ENCODE data around the gene TBC1D10B.
A peak's percentile ranks its signal among the peaks of the same experiment; 100 is the strongest.

The TBC1D10B gene, protein sequence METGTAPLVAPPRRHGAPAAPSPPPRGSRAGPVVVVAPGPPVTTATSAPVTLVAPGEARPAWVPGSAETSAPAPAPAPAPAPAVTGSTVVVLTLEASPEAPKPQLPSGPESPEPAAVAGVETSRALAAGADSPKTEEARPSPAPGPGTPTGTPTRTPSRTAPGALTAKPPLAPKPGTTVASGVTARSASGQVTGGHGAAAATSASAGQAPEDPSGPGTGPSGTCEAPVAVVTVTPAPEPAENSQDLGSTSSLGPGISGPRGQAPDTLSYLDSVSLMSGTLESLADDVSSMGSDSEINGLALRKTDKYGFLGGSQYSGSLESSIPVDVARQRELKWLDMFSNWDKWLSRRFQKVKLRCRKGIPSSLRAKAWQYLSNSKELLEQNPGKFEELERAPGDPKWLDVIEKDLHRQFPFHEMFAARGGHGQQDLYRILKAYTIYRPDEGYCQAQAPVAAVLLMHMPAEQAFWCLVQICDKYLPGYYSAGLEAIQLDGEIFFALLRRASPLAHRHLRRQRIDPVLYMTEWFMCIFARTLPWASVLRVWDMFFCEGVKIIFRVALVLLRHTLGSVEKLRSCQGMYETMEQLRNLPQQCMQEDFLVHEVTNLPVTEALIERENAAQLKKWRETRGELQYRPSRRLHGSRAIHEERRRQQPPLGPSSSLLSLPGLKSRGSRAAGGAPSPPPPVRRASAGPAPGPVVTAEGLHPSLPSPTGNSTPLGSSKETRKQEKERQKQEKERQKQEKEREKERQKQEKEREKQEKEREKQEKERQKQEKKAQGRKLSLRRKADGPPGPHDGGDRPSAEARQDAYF

DNA sequence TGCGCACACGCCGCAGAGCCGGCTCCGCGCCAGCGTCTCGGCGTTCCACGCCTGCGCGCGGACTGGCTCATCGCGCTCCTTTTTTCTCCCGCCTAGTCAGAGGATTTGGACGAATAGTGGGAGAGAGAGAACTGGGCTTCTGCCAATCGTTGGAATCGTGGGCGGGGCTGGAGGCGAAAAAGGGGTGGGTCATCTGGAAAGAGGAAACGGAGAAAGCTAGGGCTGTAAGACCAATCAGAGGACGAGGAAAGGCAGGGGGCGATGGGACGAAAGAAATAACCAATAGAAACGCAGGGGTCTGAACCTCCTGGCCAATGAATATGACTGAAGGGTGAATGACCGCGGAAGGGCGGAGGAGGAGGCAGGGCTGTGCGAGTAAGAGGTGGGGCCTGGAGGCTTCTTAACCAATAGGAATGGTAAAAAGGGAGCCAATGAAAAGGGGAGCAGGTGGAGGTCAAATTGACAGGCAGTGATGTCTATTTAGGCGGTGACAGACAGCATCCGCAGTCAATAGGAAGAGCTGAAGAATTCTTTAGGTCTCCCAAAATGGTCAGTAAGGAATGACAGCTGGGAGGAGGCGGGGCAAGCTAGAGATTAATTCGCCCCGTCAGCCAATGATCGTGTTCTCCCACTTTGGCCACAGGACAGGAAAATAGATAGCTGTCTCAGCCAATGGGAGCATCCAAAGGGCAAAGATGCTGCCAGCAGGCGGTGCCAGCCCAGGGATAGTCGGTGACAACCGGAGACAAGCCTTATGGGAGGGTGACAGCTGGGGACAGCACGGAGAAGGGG is at the start of gene TBC1D10B:
Gene TBC1D10B (minus strand): TSS at position 39 of the 792 bp plus-strand sequence. CDS start 311 bp downstream, outside the sequence.
- H3K27me3 ChIP-seq (ENCODE audit: control insufficient read depth, insufficient read depth, low read length): no peaks in the 10 kb centered on the region
- H3K9me3 ChIP-seq (ENCODE audit: control insufficient read depth, insufficient read depth, low read length): no peaks in the 10 kb centered on the region
- peak within 1 kb of the TSS; percentile 79 for H3K4me3 ChIP-seq (ENCODE audit: low read depth, low read length)
- H3K9ac ChIP-seq (ENCODE audit: low read depth, low read length): no peak within 1 kb of the TSS
- H3K36me3 ChIP-seq (ENCODE audit: control insufficient read depth, insufficient read depth, low read length): no peaks in the 10 kb centered on the region
- no peaks in the 10 kb centered on the region for H3K4me1 ChIP-seq (ENCODE audit: control insufficient read depth, insufficient read depth, low read length)

DNA sequence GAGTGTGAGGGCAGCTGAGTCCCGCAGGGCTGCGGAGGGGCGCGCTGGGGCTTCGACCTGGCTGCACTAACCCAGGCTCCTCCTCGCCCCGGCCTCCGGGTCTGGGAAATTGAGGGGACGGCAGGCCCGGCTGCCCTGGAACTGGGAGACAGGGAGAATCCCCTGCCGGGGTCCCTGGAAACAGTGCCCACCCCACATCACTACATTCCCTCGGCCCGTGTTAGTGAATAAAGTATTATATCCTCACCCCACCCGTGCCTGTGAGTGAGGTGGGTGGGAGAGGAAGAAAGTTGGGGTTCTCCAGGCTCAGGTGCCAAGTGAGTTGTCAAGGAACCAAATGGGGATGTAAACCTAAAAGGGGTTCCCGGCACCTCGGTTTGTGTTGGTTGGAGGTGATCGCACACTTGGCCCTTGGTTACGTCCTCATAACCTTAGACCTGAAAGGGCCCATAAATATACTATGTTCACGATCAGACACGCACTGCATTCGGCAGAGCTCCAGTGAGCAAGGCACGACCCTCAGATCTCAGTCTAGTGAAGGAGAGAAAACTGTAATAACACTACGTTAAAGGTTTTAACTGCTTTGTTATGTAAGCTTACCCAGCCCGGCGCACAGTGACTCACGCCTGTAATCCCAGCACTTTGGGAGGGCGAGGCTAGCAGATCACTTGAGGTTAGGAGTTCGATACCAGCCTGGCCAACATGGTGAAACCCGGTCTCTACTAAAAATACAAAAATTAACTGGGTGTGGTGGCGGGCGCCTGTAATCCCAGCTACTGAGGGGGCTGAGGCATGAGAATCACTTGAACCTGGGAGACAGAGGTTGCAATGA is 48.3 kb upstream of the TBC1D10B start:
- Histone ChIP-seq H3K9me3 (ENCODE audit: control insufficient read depth, insufficient read depth, low read length) (no peaks in the 10 kb centered on the region), H3K4me1 (ENCODE audit: control insufficient read depth, insufficient read depth, low read length) (peaks cover 4% of the 10 kb centered on the region), H3K4me3 (ENCODE audit: low read depth, low read length) (peak overlapping the region; percentile 58), H3K9ac (ENCODE audit: low read depth, low read length) (peak overlapping the region; percentile 49), H3K36me3 (ENCODE audit: control insufficient read depth, insufficient read depth, low read length) (peaks cover 7% of the 10 kb centered on the region), H3K27me3 (ENCODE audit: control insufficient read depth, insufficient read depth, low read length) (no peaks in the 10 kb centered on the region)

DNA sequence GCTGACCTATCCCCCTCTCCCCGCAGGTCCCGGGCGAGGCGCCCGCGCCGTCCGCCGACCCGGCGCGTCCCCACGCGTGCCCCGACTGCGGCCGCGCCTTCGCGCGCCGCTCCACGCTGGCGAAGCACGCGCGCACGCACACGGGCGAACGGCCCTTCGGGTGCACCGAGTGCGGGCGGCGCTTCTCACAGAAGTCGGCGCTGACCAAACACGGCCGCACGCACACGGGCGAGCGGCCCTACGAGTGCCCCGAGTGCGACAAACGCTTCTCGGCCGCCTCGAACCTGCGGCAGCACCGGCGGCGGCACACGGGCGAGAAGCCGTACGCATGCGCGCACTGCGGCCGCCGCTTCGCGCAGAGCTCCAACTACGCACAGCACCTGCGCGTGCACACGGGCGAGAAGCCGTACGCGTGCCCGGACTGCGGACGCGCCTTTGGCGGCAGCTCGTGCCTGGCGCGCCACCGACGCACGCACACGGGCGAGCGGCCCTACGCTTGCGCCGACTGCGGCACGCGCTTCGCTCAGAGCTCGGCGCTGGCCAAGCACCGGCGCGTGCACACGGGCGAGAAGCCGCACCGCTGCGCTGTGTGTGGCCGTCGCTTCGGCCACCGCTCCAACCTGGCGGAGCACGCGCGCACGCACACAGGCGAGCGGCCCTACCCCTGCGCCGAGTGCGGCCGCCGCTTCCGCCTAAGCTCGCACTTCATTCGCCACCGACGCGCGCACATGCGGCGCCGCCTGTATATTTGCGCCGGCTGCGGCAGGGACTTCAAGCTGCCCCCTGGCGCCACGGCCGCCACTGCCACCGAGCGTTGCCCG is 47.4 kb upstream of the TBC1D10B start:
- Histone ChIP-seq H3K9me3 (ENCODE audit: control insufficient read depth, insufficient read depth, low read length) (no peaks in the 10 kb centered on the region), H3K27me3 (ENCODE audit: control insufficient read depth, insufficient read depth, low read length) (no peaks in the 10 kb centered on the region), H3K4me1 (ENCODE audit: control insufficient read depth, insufficient read depth, low read length) (peaks cover 4% of the 10 kb centered on the region), H3K4me3 (ENCODE audit: low read depth, low read length) (peak overlapping the region; percentile 58), H3K9ac (ENCODE audit: low read depth, low read length) (peak overlapping the region; percentile 49), H3K36me3 (ENCODE audit: control insufficient read depth, insufficient read depth, low read length) (peaks cover 4% of the 10 kb centered on the region)

DNA sequence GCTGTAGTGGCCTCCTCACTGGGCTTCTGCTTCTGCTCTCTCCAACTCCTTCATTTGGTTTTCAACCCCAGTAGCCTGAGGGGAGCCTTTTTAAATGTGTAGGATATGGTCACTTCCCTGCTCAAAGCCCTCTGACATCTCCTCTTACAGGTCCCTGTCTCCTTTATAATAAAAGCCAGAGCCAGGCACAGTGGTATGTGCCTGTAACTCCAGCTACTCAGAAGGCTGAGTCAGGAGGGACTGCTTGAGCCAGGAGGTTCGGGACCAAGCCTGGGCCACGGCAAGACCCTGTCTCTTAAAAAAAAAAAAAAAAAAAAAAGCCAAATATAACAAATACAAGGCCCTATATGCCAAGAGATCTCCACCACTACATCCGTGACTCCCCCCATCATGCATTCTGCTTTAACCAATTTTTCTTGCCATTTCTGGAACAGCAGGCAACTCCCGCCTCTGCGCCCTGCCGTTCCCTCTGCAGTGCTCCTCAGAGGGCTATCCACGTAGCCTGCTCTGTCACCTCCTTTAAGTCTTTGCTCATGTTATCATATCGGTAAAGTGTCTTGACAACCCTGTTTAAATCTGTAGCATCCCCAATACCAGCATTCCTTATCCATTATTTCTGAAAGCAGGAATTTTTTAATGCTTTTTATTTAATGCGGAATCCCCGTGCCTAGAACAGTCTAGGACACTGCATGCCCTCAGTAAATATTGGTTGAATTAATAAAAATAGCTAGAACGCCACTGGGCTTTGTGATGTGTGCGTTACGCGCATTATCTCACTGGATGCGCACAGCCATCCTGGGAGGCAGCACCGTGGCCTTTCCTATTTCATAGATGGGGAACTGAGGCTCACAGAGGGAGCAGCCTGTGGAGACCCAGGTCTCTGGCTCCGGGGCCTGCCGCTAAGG is 46.6 kb upstream of the TBC1D10B start:
- Histone ChIP-seq H3K4me1 (ENCODE audit: control insufficient read depth, insufficient read depth, low read length) (peaks cover 4% of the 10 kb centered on the region), H3K36me3 (ENCODE audit: control insufficient read depth, insufficient read depth, low read length) (peaks cover under 1% of the 10 kb centered on the region), H3K9ac (ENCODE audit: low read depth, low read length) (no peak overlapping the region), H3K4me3 (ENCODE audit: low read depth, low read length) (peak overlapping the region; percentile 58), H3K27me3 (ENCODE audit: control insufficient read depth, insufficient read depth, low read length) (no peaks in the 10 kb centered on the region), H3K9me3 (ENCODE audit: control insufficient read depth, insufficient read depth, low read length) (no peaks in the 10 kb centered on the region)

DNA sequence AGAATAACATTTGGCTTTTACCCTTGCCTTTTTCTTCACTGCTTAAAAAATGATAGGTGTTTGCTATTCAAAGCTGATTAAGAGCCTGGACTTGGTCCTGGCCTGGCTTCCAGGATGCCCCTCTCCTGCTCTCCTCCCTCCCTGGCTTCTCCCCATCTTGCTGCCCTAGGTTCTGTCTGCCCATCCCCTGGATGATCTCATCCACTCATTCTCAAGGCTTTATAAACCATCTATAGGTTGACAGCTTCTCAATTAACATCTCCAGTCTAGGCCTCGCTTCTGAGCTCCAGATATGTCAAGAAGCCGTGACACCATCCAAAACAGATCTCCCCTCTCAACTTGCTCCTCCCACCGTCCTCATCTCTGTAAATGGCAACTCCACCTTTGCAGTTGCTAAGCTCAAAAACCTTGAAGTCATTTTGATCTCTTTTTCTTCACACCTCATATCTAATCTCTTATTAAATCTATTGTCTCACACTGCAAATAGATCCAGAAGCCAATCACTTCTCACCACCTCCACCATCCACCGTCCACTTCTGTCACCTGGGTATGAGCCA is 45.8 kb upstream of the TBC1D10B start:
- Histone ChIP-seq H3K36me3 (ENCODE audit: control insufficient read depth, insufficient read depth, low read length) (no peaks in the 10 kb centered on the region), H3K4me1 (ENCODE audit: control insufficient read depth, insufficient read depth, low read length) (peaks cover 4% of the 10 kb centered on the region)

DNA sequence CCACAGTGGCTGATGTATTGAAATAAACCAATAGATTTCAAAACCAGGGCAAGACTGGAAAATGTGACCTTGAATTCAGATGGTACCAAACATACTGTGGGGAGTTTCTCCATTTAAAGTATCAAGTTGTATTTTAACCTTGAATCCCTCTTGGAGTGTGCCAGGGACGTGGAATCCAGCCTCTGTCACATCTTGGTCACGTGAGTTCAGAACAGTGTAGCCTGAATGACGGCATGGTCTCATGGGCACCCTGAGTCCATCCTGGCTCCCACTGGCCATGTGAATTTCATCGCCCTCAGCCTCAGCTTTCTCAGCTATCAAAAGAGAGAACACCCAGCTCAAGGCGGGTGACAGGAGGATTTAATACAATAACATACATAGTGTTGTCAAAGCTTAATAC is 43.9 kb upstream of the TBC1D10B start:
- Histone ChIP-seq H3K4me1 (ENCODE audit: control insufficient read depth, insufficient read depth, low read length) (peaks cover 5% of the 10 kb centered on the region), H3K9me3 (ENCODE audit: control insufficient read depth, insufficient read depth, low read length) (no peaks in the 10 kb centered on the region), H3K4me3 (ENCODE audit: low read depth, low read length) (no peak overlapping the region), H3K36me3 (ENCODE audit: control insufficient read depth, insufficient read depth, low read length) (no peaks in the 10 kb centered on the region), H3K9ac (ENCODE audit: low read depth, low read length) (no peak overlapping the region), H3K27me3 (ENCODE audit: control insufficient read depth, insufficient read depth, low read length) (no peaks in the 10 kb centered on the region)

More for the DNA sequence above, 45.8 kb upstream of the TBC1D10B start:
- Histone ChIP-seq H3K27me3 (ENCODE audit: control insufficient read depth, insufficient read depth, low read length) (no peaks in the 10 kb centered on the region), H3K9me3 (ENCODE audit: control insufficient read depth, insufficient read depth, low read length) (no peaks in the 10 kb centered on the region), H3K4me3 (ENCODE audit: low read depth, low read length) (no peak overlapping the region), H3K9ac (ENCODE audit: low read depth, low read length) (no peak overlapping the region)

DNA sequence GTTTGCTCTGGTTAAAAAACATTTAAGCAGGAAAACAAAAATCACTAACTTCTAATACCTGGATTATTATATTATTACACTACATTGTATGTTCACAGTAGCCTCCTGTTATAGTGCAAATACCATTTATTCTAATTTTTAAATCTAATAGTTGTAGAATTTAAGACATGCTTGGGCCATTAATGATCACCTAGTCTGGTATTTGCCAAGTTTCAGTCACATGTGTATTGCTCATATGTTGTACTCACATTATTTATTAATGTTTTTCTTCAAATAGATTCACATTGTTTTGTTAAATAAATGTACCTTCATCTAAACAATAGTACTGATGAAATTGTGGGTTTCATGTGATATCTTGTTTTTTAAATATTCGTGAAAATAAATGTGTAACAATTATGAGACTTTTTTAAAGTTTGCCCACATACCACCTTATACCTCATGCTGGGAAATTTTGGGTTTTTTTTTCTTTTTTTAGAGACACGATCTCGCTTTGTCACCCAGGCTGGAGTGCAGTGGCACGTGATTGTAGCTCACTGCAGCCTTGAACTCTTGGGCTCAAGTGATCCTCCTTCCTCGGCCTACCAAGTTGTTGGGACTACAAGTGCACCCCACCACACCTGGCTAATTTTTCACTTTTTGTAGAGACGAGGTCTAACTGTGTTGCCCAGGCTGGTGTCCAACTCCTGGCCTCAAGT is 43.0 kb upstream of the TBC1D10B start:
- Histone ChIP-seq H3K4me3 (ENCODE audit: low read depth, low read length) (no peak overlapping the region), H3K36me3 (ENCODE audit: control insufficient read depth, insufficient read depth, low read length) (no peaks in the 10 kb centered on the region), H3K9ac (ENCODE audit: low read depth, low read length) (no peak overlapping the region), H3K4me1 (ENCODE audit: control insufficient read depth, insufficient read depth, low read length) (peaks cover 4% of the 10 kb centered on the region), H3K27me3 (ENCODE audit: control insufficient read depth, insufficient read depth, low read length) (no peaks in the 10 kb centered on the region), H3K9me3 (ENCODE audit: control insufficient read depth, insufficient read depth, low read length) (no peaks in the 10 kb centered on the region)

DNA sequence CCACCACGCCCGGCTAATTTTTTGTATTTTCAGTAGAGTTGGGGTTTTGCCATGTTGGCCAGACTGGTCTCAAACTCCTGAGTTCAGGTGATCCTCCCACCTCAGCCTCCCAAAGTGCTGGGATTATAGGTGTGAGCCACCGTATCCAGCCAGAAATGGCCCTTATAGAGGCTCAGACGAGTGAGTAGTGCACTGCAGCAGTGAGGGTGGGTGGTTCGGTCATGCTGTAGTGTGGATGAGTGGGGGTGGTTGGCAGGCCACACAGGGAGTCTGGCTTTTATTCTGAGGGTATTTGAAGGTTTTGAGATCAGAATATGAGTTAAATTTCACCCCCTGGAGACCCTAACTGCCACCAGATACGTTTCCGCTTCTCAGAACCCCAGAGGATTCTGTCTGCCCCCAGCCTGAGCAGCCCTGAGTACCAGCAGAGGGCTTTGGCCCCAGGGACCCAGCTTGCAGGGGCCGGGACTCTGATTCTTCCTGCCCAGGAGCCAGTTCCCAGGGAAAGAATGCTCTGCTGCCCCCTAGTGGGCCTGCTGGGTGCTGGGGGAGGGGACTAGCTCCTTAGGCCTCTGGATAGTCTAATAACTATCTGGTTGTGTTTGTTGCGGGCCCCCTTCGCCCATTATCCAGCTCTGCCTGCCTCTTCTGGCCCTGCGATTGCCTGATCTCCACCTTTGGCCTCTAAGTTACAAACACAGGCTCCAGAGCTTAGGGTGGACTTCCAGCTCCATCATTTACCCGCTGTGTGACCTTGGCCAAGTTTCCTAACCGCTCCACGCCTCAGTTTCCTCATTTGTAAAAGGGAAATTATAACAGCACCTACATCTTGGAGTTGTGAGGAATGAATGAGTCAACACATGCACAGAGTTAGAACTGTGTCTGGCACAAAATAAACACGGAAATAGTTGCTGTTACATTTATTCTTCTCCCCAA is 39.1 kb upstream of the TBC1D10B start:
- H3K9me3 ChIP-seq (ENCODE audit: control insufficient read depth, insufficient read depth, low read length): no peaks in the 10 kb centered on the region
- H3K36me3 ChIP-seq (ENCODE audit: control insufficient read depth, insufficient read depth, low read length): no peaks in the 10 kb centered on the region
- no peaks in the 10 kb centered on the region for H3K27me3 ChIP-seq (ENCODE audit: control insufficient read depth, insufficient read depth, low read length)
- no peak overlapping the region for H3K4me3 ChIP-seq (ENCODE audit: low read depth, low read length)
- H3K9ac ChIP-seq (ENCODE audit: low read depth, low read length): no peak overlapping the region
- H3K4me1 ChIP-seq (ENCODE audit: control insufficient read depth, insufficient read depth, low read length): peaks cover 5% of the 10 kb centered on the region

All from iPS-15b (cell line).